GM12875 (cell line): ENCODE measurements around the gene STPG1.

Source experiments
- H3K4me3 ChIP-seq: one replicate; pipeline ENCODE4 v1.5.1; 2011; ENCODE audit warnings: low read depth, low read length, control low read depth
- CTCF ChIP-seq: IDR thresholded peaks from 2 replicates; pipeline ENCODE4 v1.5.1; 2011; ENCODE audit warnings: low read depth, mild to moderate bottlenecking, control low read depth, inconsistent platforms, low read length, moderate library complexity, borderline replicate concordance; ENCODE audit not compliant: insufficient read depth

Gene STPG1

GRCh38 chr1:24418898-24419628, 5.5 kb upstream of the STPG1 start:
- no peak overlapping the region for H3K4me3 ChIP-seq
- no peak for TF ChIP-seq CTCF

- no peak overlapping the region for H3K4me3 ChIP-seq
- no peak for TF ChIP-seq CTCF
Observed at GRCh38 chr1:24417681-24418080, 4.1 kb upstream of the STPG1 start.

GRCh38 chr1:24416666-24417391, 3.2 kb upstream of the STPG1 start:
- no peak for TF ChIP-seq CTCF

GRCh38 chr1:24415910-24416665, 2.5 kb upstream of the STPG1 start:
- H3K4me3 ChIP-seq = peak overlapping the region; percentile 76
- TF ChIP-seq CTCF = no peak

More at GRCh38 chr1:24416666-24417391, 3.2 kb upstream of the STPG1 start:
- peak overlapping the region; percentile 76 for H3K4me3 ChIP-seq

GRCh38 chr1:24415334-24415909, 1.8 kb upstream of the STPG1 start, which contains the start of gene NIPAL3:
TSS of gene NIPAL3 (plus strand) at chr1:24415802. CDS start at chr1:24419548, 3,746 bp downstream.
- H3K4me3 ChIP-seq = peak within 1 kb of the TSS; percentile 76
- peak; percentile 97 for TF ChIP-seq CTCF

GRCh38 chr1:24414775-24415333, 1.3 kb upstream of the STPG1 start:
- no peak for TF ChIP-seq CTCF
- peak overlapping the region; percentile 17 for H3K4me3 ChIP-seq
